Activated CD8-positive, alpha-beta T cell treated with anti-CD3 and anti-CD28 coated beads for 36 hours (primary cell): ENCODE results near the gene SUSD1. TPM values are rescaled to one million over a fixed set of nuclear protein-coding genes. Genes with fewer than 3 reads are reported as not detected.

Source experiments
- ATAC-seq: fragments of 200-7000 bp; cut with Tn5 transposase; one replicate; pipeline ENCODE4 v1.10.0; 2021; ENCODE audit warnings: mild to moderate bottlenecking, moderate library complexity
- CTCF ChIA-PET: fragments of 350-600 bp; sonication (Branson Sonifier 250); formaldehyde crosslinking; loops from one replicate; lab custom pipeline; 2021; ENCODE audit warnings: antibody characterized with exemption; lab: Charles Lee
- POLR2A ChIA-PET: fragments of 350-600 bp; sonication (Branson Sonifier 250); formaldehyde crosslinking; loops from one replicate; lab custom pipeline; 2021; ENCODE audit warnings: antibody characterized with exemption; lab: Charles Lee
- DNase-seq: peaks from one replicate; pipeline ENCODE4 v3.0.0-alpha.2; 2020
- H3K27ac Mint-ChIP-seq: one replicate; pipeline ENCODE4 v1.8.0; 2021; ENCODE audit warnings: mild to moderate bottlenecking, mixed read lengths
- H3K27me3 Mint-ChIP-seq: one replicate; pipeline ENCODE4 v1.8.0; 2021; ENCODE audit warnings: mixed read lengths
- H3K36me3 Mint-ChIP-seq: one replicate; pipeline ENCODE4 v1.8.0; 2021; ENCODE audit warnings: low read depth, mixed read lengths
- H3K4me1 Mint-ChIP-seq: one replicate; pipeline ENCODE4 v1.8.0; 2021; ENCODE audit warnings: low read depth, mixed read lengths
- H3K4me3 Mint-ChIP-seq: one replicate; pipeline ENCODE4 v1.8.0; 2021; ENCODE audit warnings: mild to moderate bottlenecking, moderate library complexity, mixed read lengths
- H3K9me3 Mint-ChIP-seq: one replicate; pipeline ENCODE4 v1.8.0; 2021; ENCODE audit warnings: mixed read lengths
- CTCF ChIP-seq: fragments of 200-600 bp; IDR thresholded peaks from one replicate; pipeline ENCODE4 v1.8.0; 2022; ENCODE audit warnings: antibody characterized with exemption, mild to moderate bottlenecking
- intact Hi-C: fragments of 100-400 bp; cut with micrococcal nuclease; formaldehyde crosslinking; loops from one replicate; pipeline ENCODE4 v1.10.0; 2022
- total RNA-seq, 2 experiments: library from RNA; stranded (reverse); gene quantifications; one replicate each; pipeline ENCODE4 v1.2.3, GENCODE V29; 2021

The SUSD1 gene
- total RNA-seq, 2 experiments from 2014 or later, result 3.0 to 3.6 TPM

GRCh38 chr9:112207451-112207850 lies 32.4 kb upstream of the SUSD1 start:
- DNase-seq (no peak), ATAC-seq (no peak)
- Mint-ChIP-seq H3K4me1 (no peaks in the 10 kb centered on the region), H3K9me3 (peaks cover 34% of the 10 kb centered on the region), H3K4me3 (no peak overlapping the region), H3K36me3 (peaks cover 66% of the 10 kb centered on the region), H3K27me3 (no peaks in the 10 kb centered on the region), H3K27ac (no peak overlapping the region)
- CTCF ChIA-PET, result interaction anchor here (1.2 to 1.5 kb wide), 2 partner anchors 110 to 154 kb away, joined by 3 read pairs; no protein-coding TSS in a partner anchor
- POLR2A ChIA-PET, result no interaction called here
- intact Hi-C loops, result no loop called here
- no peak for TF ChIP-seq CTCF

GRCh38 chr9:112203536-112203935 lies 28.4 kb upstream of the SUSD1 start:
- DNase-seq, result no peak
- H3K27ac Mint-ChIP-seq, result no peak overlapping the region
- POLR2A ChIA-PET, result interaction anchor here (0.7 kb wide), 1 partner anchor 30 kb away, joined by 3 read pairs; no protein-coding TSS in a partner anchor
- peaks cover 29% of the 10 kb centered on the region for H3K36me3 Mint-ChIP-seq
- intact Hi-C loops, result no loop called here
- H3K4me3 Mint-ChIP-seq, result no peak overlapping the region
- no peak for ATAC-seq
- H3K9me3 Mint-ChIP-seq, result peaks cover 33% of the 10 kb centered on the region
- H3K27me3 Mint-ChIP-seq, result no peaks in the 10 kb centered on the region
- CTCF ChIA-PET, result interaction anchor here (0.6 kb wide), 1 partner anchor 463 kb away, joined by 3 read pairs; no protein-coding TSS in a partner anchor
- no peaks in the 10 kb centered on the region for H3K4me1 Mint-ChIP-seq
- no peak for TF ChIP-seq CTCF

- Mint-ChIP-seq H3K36me3 (peaks cover 13% of the 10 kb centered on the region), H3K27ac (no peak overlapping the region), H3K4me1 (no peaks in the 10 kb centered on the region), H3K9me3 (peaks cover 15% of the 10 kb centered on the region), H3K4me3 (no peak overlapping the region), H3K27me3 (no peaks in the 10 kb centered on the region)
- no peak for DNase-seq
- CTCF ChIA-PET, result interaction anchor here (1.0 to 1.5 kb wide), 2 partner anchors 24 to 160 kb away, joined by 3 to 4 read pairs; no protein-coding TSS in a partner anchor
- no peak for TF ChIP-seq CTCF
- POLR2A ChIA-PET, result no interaction called here
- ATAC-seq, result no peak
- intact Hi-C loops, result no loop called here
Observed at GRCh38 chr9:112200711-112201110, 25.6 kb upstream of the SUSD1 start.

GRCh38 chr9:112198646-112199045 lies 23.5 kb upstream of the SUSD1 start:
- Mint-ChIP-seq H3K36me3 (peaks cover 4% of the 10 kb centered on the region), H3K27ac (no peak overlapping the region), H3K9me3 (peaks cover 10% of the 10 kb centered on the region), H3K4me1 (peaks cover 6% of the 10 kb centered on the region), H3K4me3 (no peak overlapping the region), H3K27me3 (no peaks in the 10 kb centered on the region)
- intact Hi-C loops, result no loop called here
- CTCF ChIA-PET, result no interaction called here
- DNase-seq (no peak), ATAC-seq (no peak)
- no peak for TF ChIP-seq CTCF
- POLR2A ChIA-PET, result no interaction called here

- intact Hi-C loops, result no loop called here
- no peaks in the 10 kb centered on the region for H3K27me3 Mint-ChIP-seq
- H3K4me3 Mint-ChIP-seq, result no peak overlapping the region
- POLR2A ChIA-PET, result no interaction called here
- H3K36me3 Mint-ChIP-seq, result no peaks in the 10 kb centered on the region
- no peak for TF ChIP-seq CTCF
- H3K4me1 Mint-ChIP-seq, result peaks cover 7% of the 10 kb centered on the region
- CTCF ChIA-PET, result interaction anchor here (1.3 to 1.7 kb wide), 2 partner anchors 12 to 20 kb away, joined by 3 to 4 read pairs; no protein-coding TSS in a partner anchor
- H3K9me3 Mint-ChIP-seq, result peaks cover 2% of the 10 kb centered on the region
- no peak overlapping the region for H3K27ac Mint-ChIP-seq
- no peak for ATAC-seq
- no peak for DNase-seq
Observed at GRCh38 chr9:112194969-112195431, 19.9 kb upstream of the SUSD1 start.
